H1 (cell line): Measurements from ENCODE around the gene BNIP2. TPM values are rescaled to one million over a fixed set of nuclear protein-coding genes. Genes with fewer than 3 reads are reported as not detected.
"Not testable (repeated sequence)": the region's sequence is repeated elsewhere in the genome, so short reads cannot be mapped to it uniquely, and the experiment has no call there.

ENCODE experiments used
- CTCF ChIA-PET: fragments of 300-600 bp; sonication (Branson Sonifier 250); formaldehyde crosslinking; loops from one replicate; lab custom pipeline; 2021; ENCODE audit not compliant: partially characterized antibody; lab: Charles Lee
- POLR2A ChIA-PET: fragments of 300-600 bp; sonication (Branson Sonifier 250); formaldehyde crosslinking; loops from one replicate; lab custom pipeline; 2021; ENCODE audit warnings: inconsistent platforms; ENCODE audit not compliant: partially characterized antibody; lab: Charles Lee
- DNase-seq, 2 experiments: peaks; one replicate each; pipeline versions ENCODE4 v3.0.0 to v3.0.0-alpha.2; 2010 to 2022; ENCODE audit warnings: low spot score in 2 of 2, low read depth in 1 of 2, mixed read lengths in 1 of 2
- FAIRE-seq: peaks from 2 replicates; lab custom pipeline; 2011; peaks lifted over from hg19 to GRCh38; lab: Jason Lieb, UNC
- H2AFZ ChIP-seq: 2 replicates; pipeline ENCODE4 v1.8.1; 2012; ENCODE audit warnings: low read length, inconsistent platforms
- H2AK5ac ChIP-seq: 2 replicates; pipeline ENCODE4 v1.6.1; 2013; ENCODE audit warnings: low read depth, low read length
- H2BK120ac ChIP-seq: replicated peaks from 2 replicates; pipeline ENCODE3; 2013; ENCODE audit warnings: low read depth, low read length, inconsistent platforms
- H2BK12ac ChIP-seq: 2 replicates; pipeline ENCODE4 v1.6.1; 2013; ENCODE audit warnings: low read depth, low read length
- H2BK15ac ChIP-seq: 2 replicates; pipeline ENCODE4 v1.6.1; 2013; ENCODE audit warnings: low read length
- H2BK20ac ChIP-seq: 2 replicates; pipeline ENCODE4 v1.6.1; 2013; ENCODE audit warnings: low read length
- H2BK5ac ChIP-seq: 2 replicates; pipeline ENCODE4 v1.6.1; 2013; ENCODE audit warnings: low read depth, low read length
- H3K14ac ChIP-seq: 2 replicates; pipeline ENCODE4 v1.6.1; 2013; ENCODE audit warnings: inconsistent platforms; ENCODE audit not compliant: insufficient read length
- H3K18ac ChIP-seq: 2 replicates; pipeline ENCODE4 v1.6.1; 2013; ENCODE audit warnings: low read length; ENCODE audit errors: extremely low read depth
- H3K23ac ChIP-seq: 2 replicates; pipeline ENCODE4 v1.6.1; 2013; ENCODE audit warnings: inconsistent platforms; ENCODE audit not compliant: insufficient read length
- H3K23me2 ChIP-seq: 2 replicates; pipeline ENCODE4 v1.6.1; 2013; ENCODE audit warnings: low read depth, low read length
- H3K27ac ChIP-seq: 2 replicates; pipeline ENCODE4 v1.6.1; 2011; ENCODE audit warnings: low read depth, low read length, inconsistent platforms
- H3K27me3 ChIP-seq, 4 experiments: replicated peaks in 1 of 4; 1 replicate in 1 of 4; 2 replicates in 3 of 4; pipeline versions ENCODE4 v1.6.1 to v1.8.1; 2011 to 2013; ENCODE audit warnings: low read length in 3 of 4, mild to moderate bottlenecking in 3 of 4, inconsistent platforms in 2 of 4, mixed read lengths in 2 of 4, moderate library complexity in 1 of 4; ENCODE audit not compliant: control insufficient read depth in 3 of 4, insufficient read depth in 3 of 4; ENCODE audit errors: extremely low read depth in 1 of 4
- H3K36me3 ChIP-seq, 4 experiments: 2 replicates each; pipeline versions ENCODE4 v1.6.1 to v1.8.1; 2011 to 2013; ENCODE audit warnings: mild to moderate bottlenecking in 4 of 4, low read length in 3 of 4, moderate library complexity in 2 of 4, control low read depth in 1 of 4, inconsistent platforms in 1 of 4; ENCODE audit not compliant: insufficient read depth in 4 of 4, control insufficient read depth in 2 of 4
- H3K4ac ChIP-seq: replicated peaks from 2 replicates; pipeline ENCODE3; 2013; ENCODE audit warnings: low read length, low read depth, mixed read lengths, inconsistent platforms; ENCODE audit not compliant: insufficient read length
- H3K4me1 ChIP-seq, 4 experiments: replicated peaks in 1 of 4; 1 replicate in 1 of 4; 2 replicates in 3 of 4; pipeline versions ENCODE4 v1.6.1 to v1.8.1; 2011 to 2013; ENCODE audit warnings: low read length in 3 of 4, inconsistent platforms in 2 of 4, mixed read lengths in 1 of 4; ENCODE audit not compliant: insufficient read depth in 4 of 4, control insufficient read depth in 3 of 4
- H3K4me2 ChIP-seq, 2 experiments: 2 replicates each; pipeline versions ENCODE4 v1.6.1 to v1.8.1; 2011 to 2013; ENCODE audit warnings: low read depth in 2 of 2, low read length in 2 of 2, control low read depth in 1 of 2, inconsistent platforms in 1 of 2, mild to moderate bottlenecking in 1 of 2; ENCODE audit not compliant: insufficient read depth in 1 of 2
- H3K4me3 ChIP-seq, 4 experiments: fragments of 200-600, 300-600 bp in 1 of 4; sonication (generic), shearing (Covaris generic), sonication (Bioruptor Twin) in 1 of 4; 2 replicates each; pipeline versions ENCODE4 v1.5.1 to v1.8.1; 2011 to 2016; ENCODE audit warnings: low read length in 4 of 4, low read depth in 3 of 4, control low read depth in 2 of 4, inconsistent platforms in 2 of 4, mild to moderate bottlenecking in 2 of 4, mixed read lengths in 1 of 4, moderate library complexity in 1 of 4; ENCODE audit not compliant: insufficient read depth in 2 of 4; ENCODE audit errors: extremely low read depth in 1 of 4
- H3K56ac ChIP-seq: replicated peaks from 2 replicates; pipeline ENCODE3; 2013; ENCODE audit warnings: low read depth, mild to moderate bottlenecking, mixed read lengths, low read length, inconsistent platforms; ENCODE audit not compliant: insufficient read length
- H3K79me1 ChIP-seq: 2 replicates; pipeline ENCODE4 v1.6.1; 2013; ENCODE audit warnings: low read depth, low read length, control low read depth
- H3K79me2 ChIP-seq, 2 experiments: 2 replicates each; pipeline versions ENCODE4 v1.6.1 to v1.8.1; 2012 to 2013; ENCODE audit warnings: low read length in 2 of 2, mild to moderate bottlenecking in 2 of 2, inconsistent platforms in 1 of 2; ENCODE audit not compliant: insufficient read depth in 2 of 2, control insufficient read depth in 1 of 2
- H3K9ac ChIP-seq, 4 experiments: replicated peaks in 1 of 4; 1 replicate in 1 of 4; 2 replicates in 3 of 4; pipeline versions ENCODE4 v1.6.1 to v1.8.1; 2011 to 2013; ENCODE audit warnings: low read depth in 3 of 4, low read length in 3 of 4, control low read depth in 2 of 4, mild to moderate bottlenecking in 2 of 4, moderate library complexity in 2 of 4, inconsistent platforms in 1 of 4; ENCODE audit errors: extremely low read depth in 1 of 4
- H3K9me3 ChIP-seq, 2 experiments: 2 replicates each; pipeline versions ENCODE4 v1.6.1 to v1.8.1; 2012 to 2013; ENCODE audit warnings: mild to moderate bottlenecking in 2 of 2, moderate library complexity in 2 of 2, control low read depth in 1 of 2, inconsistent platforms in 1 of 2, low read depth in 1 of 2, low read length in 1 of 2, mixed read lengths in 1 of 2; ENCODE audit not compliant: insufficient read depth in 2 of 2
- H4K20me1 ChIP-seq, 2 experiments: replicated peaks in 1 of 2; 2 replicates each; pipeline versions ENCODE3 to v1.8.1; 2011 to 2013; ENCODE audit warnings: inconsistent platforms in 2 of 2, low read length in 2 of 2, mild to moderate bottlenecking in 1 of 2; ENCODE audit not compliant: insufficient read depth in 2 of 2, control insufficient read depth in 1 of 2
- H4K5ac ChIP-seq: 2 replicates; pipeline ENCODE4 v1.6.1; 2013; ENCODE audit warnings: low read length, low read depth, mixed read lengths, inconsistent platforms; ENCODE audit not compliant: insufficient read length
- H4K8ac ChIP-seq: 2 replicates; pipeline ENCODE4 v1.8.0; 2013; ENCODE audit warnings: mild to moderate bottlenecking, moderate library complexity, low read length, inconsistent platforms; ENCODE audit not compliant: insufficient read depth; ENCODE audit errors: extremely low read depth
- H4K91ac ChIP-seq: replicated peaks from 2 replicates; pipeline ENCODE3; 2013; ENCODE audit warnings: low read length, mixed read lengths, inconsistent platforms; ENCODE audit not compliant: insufficient read length
- BCL11A ChIP-seq, 2 experiments: IDR thresholded peaks; one replicate each; pipeline ENCODE4 v1.6.1; 2011; ENCODE audit warnings: low read depth in 2 of 2, low read length in 2 of 2, mild to moderate bottlenecking in 2 of 2
- CBX8 ChIP-seq: fragments of 300-800, 300-1000 bp; sonication (generic); IDR thresholded peaks from 2 replicates; pipeline ENCODE4 v1.7.1; 2016; ENCODE audit warnings: low read depth, low read length, borderline replicate concordance
- EZH2 ChIP-seq: fragments of 200-600 bp; sonication (generic); IDR thresholded peaks from 2 replicates; pipeline ENCODE4 v1.7.1; 2012; ENCODE audit warnings: low read depth, mild to moderate bottlenecking, moderate library complexity, low read length, inconsistent platforms; ENCODE audit not compliant: severe bottlenecking
- NANOG ChIP-seq: IDR thresholded peaks from 2 replicates; pipeline ENCODE4 v1.6.1; 2011; ENCODE audit warnings: low read length, low read depth, mild to moderate bottlenecking, inconsistent platforms; ENCODE audit not compliant: insufficient read depth, poor library complexity, severe bottlenecking
- RAD21 ChIP-seq, 2 experiments: IDR thresholded peaks in 1 of 2; conservative IDR thresholded peaks in 1 of 2; 2 replicates each; pipeline ENCODE4 v1.6.1; 2011; ENCODE audit warnings: low read depth in 2 of 2, low read length in 2 of 2, improper control_type of control experiment in 1 of 2, inconsistent platforms in 1 of 2, mild to moderate bottlenecking in 1 of 2, moderate library complexity in 1 of 2
- TAF7 ChIP-seq: optimal IDR thresholded peaks from 2 replicates; pipeline ENCODE3; 2011; ENCODE audit warnings: low read depth, mild to moderate bottlenecking, inconsistent platforms, low read length, moderate library complexity, borderline replicate concordance
- WGBS, 2 experiments: shearing (Covaris generic) in 1 of 2; methylation state at CpG; one replicate each; pipeline versions ENCODE4 v1.1.6 to v1.1.7; 2013 to 2015; ENCODE audit warnings: low lambda C conversion rate in 2 of 2, mixed read lengths in 2 of 2, inconsistent platforms in 1 of 2, low coverage in 1 of 2, missing lambda C conversion rate in 1 of 2; ENCODE audit not compliant: insufficient replicate concordance in 2 of 2, insufficient coverage in 1 of 2, insufficient read length in 1 of 2; ENCODE audit errors: extremely low coverage in 1 of 2, missing lambda C conversion rate in 1 of 2; 5-methylcytosine and 5-hydroxymethylcytosine counted together
- polyA plus RNA-seq, 7 experiments: library from polyadenylated mRNA; depleted of rRNA in 3 of 7; stranded (reverse) in 5 of 7; unstranded in 2 of 7; fragments of >200 nt in 5 of 7; fragments of 200-250 nt in 2 of 7; gene quantifications; 1 replicate in 5 of 7; 2 replicates in 1 of 7; 4 replicates in 1 of 7; pipeline versions ENCODE4 v1.2.1 to v1.2.3, GENCODE V29; 2011 to 2013; ENCODE audit warnings: missing spikeins in 2 of 7, mixed read lengths in 2 of 7
- total RNA-seq: library from RNA; stranded (reverse); fragmentation: NEBNext Ultra II Directional; extraction: Animal tissue kit (Norgen Biotek cat#: 25700); gene quantifications from 2 replicates; pipeline ENCODE4 v1.2.1, GENCODE V29; 2021

Gene BNIP2
- total and polyA plus RNA-seq, 2 of the 8 experiments (the other 6 are each of a cell fraction or from before 2014, with no cell fraction given): 11.8 to 40.6 TPM

DNA sequence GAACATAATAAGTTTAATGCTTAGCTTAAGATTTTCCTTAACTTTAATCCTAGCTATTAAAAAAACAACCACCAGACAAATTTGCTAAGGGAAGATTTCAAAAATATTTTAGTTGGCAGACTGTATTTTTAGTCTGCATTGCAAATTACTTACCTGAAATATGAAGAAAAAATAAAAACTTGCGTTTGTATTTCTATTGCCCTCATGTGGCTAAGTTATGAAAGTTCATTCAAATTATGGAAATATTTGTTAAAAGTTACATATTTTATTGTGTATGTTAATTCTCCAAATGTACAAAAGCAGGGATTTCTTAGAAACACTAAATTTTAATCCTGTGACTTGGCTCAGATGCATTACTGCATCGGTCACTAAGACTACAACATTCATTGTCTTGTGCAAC lies 46.8 kb downstream of the BNIP2 start (continued):
- TF ChIP-seq TAF7 (no peak), BCL11A (IDR thresholded peaks at IDR 0.05; ENCODE audit: low read depth in 2 of 2, low read length in 2 of 2) (no peak), NANOG (no peak), RAD21 (IDR thresholded peaks at IDR 0.05 in 1 of 2, conservative IDR thresholded peaks at IDR 0.05 in 1 of 2; ENCODE audit: low read depth in 2 of 2, low read length in 2 of 2) (no peak), EZH2 (no peak), CBX8 (no peak)
- TF ChIP-seq, all 59 proteins: peak for 0

DNA sequence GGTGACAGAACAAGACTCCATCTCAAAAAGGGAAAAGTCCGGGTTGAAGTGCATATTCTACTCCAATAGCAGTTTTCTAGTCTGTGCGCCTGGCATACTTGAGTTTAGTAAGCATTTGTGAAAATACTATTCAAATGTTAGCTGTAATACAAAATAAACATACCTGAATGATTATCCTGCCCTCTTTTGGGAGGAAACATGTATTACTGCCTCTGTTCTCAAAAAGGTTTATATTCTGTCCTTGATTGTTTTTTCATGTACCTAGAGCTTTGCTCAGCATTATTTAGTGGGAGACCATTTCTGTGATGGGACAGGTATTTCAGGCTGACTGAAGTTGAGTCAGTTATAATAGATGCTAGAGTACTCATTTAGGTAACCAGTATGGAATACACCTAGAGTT lies 51.6 kb downstream of the BNIP2 start:
- H4K5ac ChIP-seq, H3K4ac ChIP-seq, H3K56ac ChIP-seq, H3K18ac ChIP-seq, H3K4me3 ChIP-seq, H2BK5ac ChIP-seq, H3K4me1 ChIP-seq, H3K9ac ChIP-seq, H4K8ac ChIP-seq, H3K9me3 ChIP-seq, H4K91ac ChIP-seq, H4K20me1 ChIP-seq, H3K4me2 ChIP-seq, H2AFZ ChIP-seq, H2BK12ac ChIP-seq, H3K27ac ChIP-seq, H3K23me2 ChIP-seq, H2AK5ac ChIP-seq, H3K27me3 ChIP-seq, H3K14ac ChIP-seq, H3K23ac ChIP-seq, H2BK15ac ChIP-seq, H2BK20ac ChIP-seq, H2BK120ac ChIP-seq, H3K79me1 ChIP-seq, H3K79me2 ChIP-seq: not testable (repeated sequence)
- peak in 1 of 2 experiments; percentile 20 for DNase-seq
- WGBS, 2 experiments: 96% methylated on average over 2 of the region's 2 CpGs; no CpG with 5 or more reads in 1 of the 2 experiments
- POLR2A ChIA-PET: interaction anchor here (0.7 kb wide), 1 partner anchor 25 kb away, joined by 3 read pairs; no protein-coding TSS in a partner anchor
- CTCF ChIA-PET: interaction anchor here (1.0 to 4.9 kb wide), 5 partner anchors 30 to 113 kb away, joined by 3 to 27 read pairs (median 5); no protein-coding TSS in a partner anchor
- H3K36me3 ChIP-seq: peaks cover 0 to 33% (median 6%) of the 10 kb centered on the region in 4 experiments; a peak in 4 of 8 replicates
- peak; percentile 65 for FAIRE-seq
